ENCODE data around the gene ADAM29. TPM values are rescaled to one million over a fixed set of nuclear protein-coding genes. Genes with fewer than 3 reads are reported as not detected.

The ADAM29 gene
- total and polyA plus RNA-seq, 2 experiments from 2014 or later = not detected

DNA sequence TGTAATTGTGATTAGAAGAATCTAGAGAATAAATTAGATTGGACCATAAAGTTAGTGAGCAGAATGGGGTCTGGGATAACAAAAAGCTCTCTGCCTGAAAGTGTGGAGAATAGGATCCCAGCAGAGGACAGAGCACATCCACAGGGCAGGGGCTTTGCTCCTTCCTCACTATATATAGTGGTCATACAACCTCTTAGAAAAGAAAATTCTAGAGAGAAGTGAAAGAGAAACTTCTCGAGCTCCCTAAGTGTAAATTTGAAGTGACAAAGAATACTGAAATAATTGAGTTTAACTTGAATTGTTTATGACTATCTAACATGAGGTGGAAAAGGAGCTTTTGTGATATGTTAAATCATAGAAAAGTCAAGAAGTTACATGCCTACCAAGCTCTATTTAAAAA, 14.9 kb downstream of the ADAM29 start (continued):
- TF ChIP-seq, protein P1, sequence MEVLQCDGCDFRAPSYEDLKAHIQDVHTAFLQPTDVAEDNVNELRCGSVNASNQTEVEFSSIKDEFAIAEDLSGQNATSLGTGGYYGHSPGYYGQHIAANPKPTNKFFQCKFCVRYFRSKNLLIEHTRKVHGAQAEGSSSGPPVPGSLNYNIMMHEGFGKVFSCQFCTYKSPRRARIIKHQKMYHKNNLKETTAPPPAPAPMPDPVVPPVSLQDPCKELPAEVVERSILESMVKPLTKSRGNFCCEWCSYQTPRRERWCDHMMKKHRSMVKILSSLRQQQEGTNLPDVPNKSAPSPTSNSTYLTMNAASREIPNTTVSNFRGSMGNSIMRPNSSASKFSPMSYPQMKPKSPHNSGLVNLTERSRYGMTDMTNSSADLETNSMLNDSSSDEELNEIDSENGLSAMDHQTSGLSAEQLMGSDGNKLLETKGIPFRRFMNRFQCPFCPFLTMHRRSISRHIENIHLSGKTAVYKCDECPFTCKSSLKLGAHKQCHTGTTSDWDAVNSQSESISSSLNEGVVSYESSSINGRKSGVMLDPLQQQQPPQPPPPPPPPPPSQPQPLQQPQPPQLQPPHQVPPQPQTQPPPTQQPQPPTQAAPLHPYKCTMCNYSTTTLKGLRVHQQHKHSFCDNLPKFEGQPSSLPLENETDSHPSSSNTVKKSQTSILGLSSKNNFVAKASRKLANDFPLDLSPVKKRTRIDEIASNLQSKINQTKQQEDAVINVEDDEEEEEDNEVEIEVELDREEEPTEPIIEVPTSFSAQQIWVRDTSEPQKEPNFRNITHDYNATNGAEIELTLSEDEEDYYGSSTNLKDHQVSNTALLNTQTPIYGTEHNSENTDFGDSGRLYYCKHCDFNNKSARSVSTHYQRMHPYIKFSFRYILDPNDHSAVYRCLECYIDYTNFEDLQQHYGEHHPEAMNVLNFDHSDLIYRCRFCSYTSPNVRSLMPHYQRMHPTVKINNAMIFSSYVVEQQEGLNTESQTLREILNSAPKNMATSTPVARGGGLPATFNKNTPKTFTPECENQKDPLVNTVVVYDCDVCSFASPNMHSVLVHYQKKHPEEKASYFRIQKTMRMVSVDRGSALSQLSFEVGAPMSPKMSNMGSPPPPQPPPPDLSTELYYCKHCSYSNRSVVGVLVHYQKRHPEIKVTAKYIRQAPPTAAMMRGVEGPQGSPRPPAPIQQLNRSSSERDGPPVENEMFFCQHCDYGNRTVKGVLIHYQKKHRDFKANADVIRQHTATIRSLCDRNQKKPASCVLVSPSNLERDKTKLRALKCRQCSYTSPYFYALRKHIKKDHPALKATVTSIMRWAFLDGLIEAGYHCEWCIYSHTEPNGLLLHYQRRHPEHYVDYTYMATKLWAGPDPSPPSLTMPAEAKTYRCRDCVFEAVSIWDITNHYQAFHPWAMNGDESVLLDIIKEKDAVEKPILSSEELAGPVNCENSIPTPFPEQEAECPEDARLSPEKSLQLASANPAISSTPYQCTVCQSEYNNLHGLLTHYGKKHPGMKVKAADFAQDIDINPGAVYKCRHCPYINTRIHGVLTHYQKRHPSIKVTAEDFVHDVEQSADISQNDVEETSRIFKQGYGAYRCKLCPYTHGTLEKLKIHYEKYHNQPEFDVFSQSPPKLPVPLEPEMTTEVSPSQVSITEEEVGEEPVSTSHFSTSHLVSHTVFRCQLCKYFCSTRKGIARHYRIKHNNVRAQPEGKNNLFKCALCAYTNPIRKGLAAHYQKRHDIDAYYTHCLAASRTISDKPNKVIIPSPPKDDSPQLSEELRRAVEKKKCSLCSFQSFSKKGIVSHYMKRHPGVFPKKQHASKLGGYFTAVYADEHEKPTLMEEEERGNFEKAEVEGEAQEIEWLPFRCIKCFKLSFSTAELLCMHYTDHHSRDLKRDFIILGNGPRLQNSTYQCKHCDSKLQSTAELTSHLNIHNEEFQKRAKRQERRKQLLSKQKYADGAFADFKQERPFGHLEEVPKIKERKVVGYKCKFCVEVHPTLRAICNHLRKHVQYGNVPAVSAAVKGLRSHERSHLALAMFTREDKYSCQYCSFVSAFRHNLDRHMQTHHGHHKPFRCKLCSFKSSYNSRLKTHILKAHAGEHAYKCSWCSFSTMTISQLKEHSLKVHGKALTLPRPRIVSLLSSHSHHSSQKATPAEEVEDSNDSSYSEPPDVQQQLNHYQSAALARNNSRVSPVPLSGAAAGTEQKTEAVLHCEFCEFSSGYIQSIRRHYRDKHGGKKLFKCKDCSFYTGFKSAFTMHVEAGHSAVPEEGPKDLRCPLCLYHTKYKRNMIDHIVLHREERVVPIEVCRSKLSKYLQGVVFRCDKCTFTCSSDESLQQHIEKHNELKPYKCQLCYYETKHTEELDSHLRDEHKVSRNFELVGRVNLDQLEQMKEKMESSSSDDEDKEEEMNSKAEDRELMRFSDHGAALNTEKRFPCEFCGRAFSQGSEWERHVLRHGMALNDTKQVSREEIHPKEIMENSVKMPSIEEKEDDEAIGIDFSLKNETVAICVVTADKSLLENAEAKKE (CRISPR knock-in tag; IDR thresholded peaks at IDR 0.05) = no peak
- TF ChIP-seq EZH2 (IDR thresholded peaks at IDR 0.05; ENCODE audit: low read depth, unreplicated experiment) (no peak), STAT1 (IDR thresholded peaks at IDR 0.05; ENCODE audit: unreplicated experiment) (no peak), ZNF331 (CRISPR knock-in tag; IDR thresholded peaks at IDR 0.05; ENCODE audit: low read depth) (no peak)
- TF ChIP-seq, protein P2, sequence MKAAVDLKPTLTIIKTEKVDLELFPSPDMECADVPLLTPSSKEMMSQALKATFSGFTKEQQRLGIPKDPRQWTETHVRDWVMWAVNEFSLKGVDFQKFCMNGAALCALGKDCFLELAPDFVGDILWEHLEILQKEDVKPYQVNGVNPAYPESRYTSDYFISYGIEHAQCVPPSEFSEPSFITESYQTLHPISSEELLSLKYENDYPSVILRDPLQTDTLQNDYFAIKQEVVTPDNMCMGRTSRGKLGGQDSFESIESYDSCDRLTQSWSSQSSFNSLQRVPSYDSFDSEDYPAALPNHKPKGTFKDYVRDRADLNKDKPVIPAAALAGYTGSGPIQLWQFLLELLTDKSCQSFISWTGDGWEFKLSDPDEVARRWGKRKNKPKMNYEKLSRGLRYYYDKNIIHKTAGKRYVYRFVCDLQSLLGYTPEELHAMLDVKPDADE (IDR thresholded peaks at IDR 0.05) = no peak
- TF ChIP-seq, protein P3, sequence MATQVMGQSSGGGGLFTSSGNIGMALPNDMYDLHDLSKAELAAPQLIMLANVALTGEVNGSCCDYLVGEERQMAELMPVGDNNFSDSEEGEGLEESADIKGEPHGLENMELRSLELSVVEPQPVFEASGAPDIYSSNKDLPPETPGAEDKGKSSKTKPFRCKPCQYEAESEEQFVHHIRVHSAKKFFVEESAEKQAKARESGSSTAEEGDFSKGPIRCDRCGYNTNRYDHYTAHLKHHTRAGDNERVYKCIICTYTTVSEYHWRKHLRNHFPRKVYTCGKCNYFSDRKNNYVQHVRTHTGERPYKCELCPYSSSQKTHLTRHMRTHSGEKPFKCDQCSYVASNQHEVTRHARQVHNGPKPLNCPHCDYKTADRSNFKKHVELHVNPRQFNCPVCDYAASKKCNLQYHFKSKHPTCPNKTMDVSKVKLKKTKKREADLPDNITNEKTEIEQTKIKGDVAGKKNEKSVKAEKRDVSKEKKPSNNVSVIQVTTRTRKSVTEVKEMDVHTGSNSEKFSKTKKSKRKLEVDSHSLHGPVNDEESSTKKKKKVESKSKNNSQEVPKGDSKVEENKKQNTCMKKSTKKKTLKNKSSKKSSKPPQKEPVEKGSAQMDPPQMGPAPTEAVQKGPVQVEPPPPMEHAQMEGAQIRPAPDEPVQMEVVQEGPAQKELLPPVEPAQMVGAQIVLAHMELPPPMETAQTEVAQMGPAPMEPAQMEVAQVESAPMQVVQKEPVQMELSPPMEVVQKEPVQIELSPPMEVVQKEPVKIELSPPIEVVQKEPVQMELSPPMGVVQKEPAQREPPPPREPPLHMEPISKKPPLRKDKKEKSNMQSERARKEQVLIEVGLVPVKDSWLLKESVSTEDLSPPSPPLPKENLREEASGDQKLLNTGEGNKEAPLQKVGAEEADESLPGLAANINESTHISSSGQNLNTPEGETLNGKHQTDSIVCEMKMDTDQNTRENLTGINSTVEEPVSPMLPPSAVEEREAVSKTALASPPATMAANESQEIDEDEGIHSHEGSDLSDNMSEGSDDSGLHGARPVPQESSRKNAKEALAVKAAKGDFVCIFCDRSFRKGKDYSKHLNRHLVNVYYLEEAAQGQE (IDR thresholded peaks at IDR 0.05; ENCODE audit: unreplicated experiment) = no peak

Data from GM23338 (cell line).